HepG2 (cell line): ENCODE results near the gene CAVIN1. TPM values are rescaled to one million over a fixed set of nuclear protein-coding genes. Genes with fewer than 3 reads are reported as not detected.

Experiments used
- EP300 ChIP-seq, 3 experiments: sonication (generic) in 1 of 3; formaldehyde crosslinking in 1 of 3; IDR thresholded peaks; 2 replicates each; pipeline versions ENCODE4 v1.5.1 to v1.6.1; 2011 to 2020; ENCODE audit warnings: low read depth in 2 of 3, low read length in 2 of 3, borderline replicate concordance in 1 of 3, improper control_type of control experiment in 1 of 3, mild to moderate bottlenecking in 1 of 3, missing genetic modification reagents in 1 of 3, moderate library complexity in 1 of 3
- FLYWCH1 ChIP-seq: sonication (generic); formaldehyde crosslinking; IDR thresholded peaks from 2 replicates; pipeline ENCODE4 v1.8.1; 2023; ENCODE audit warnings: mild to moderate bottlenecking, missing genetic modification reagents
- HNRNPK ChIP-seq: fragments of 200-400 bp; formaldehyde crosslinking; IDR thresholded peaks from 2 replicates; pipeline ENCODE4 v1.6.1; 2018; ENCODE audit warnings: low read length, low read depth, moderate library complexity, mild to moderate bottlenecking; ENCODE audit not compliant: poor library complexity, severe bottlenecking
- KLF15 ChIP-seq: sonication (generic); formaldehyde crosslinking; IDR thresholded peaks from 2 replicates; pipeline ENCODE4 v1.8.1; 2023; ENCODE audit warnings: borderline replicate concordance, mild to moderate bottlenecking, inconsistent platforms, missing genetic modification reagents, mixed read lengths
- MIER2 ChIP-seq: IDR thresholded peaks from 2 replicates; pipeline ENCODE4 v1.6.1; 2016; ENCODE audit warnings: missing biosample characterization, missing genetic modification reagents
- MXD4 ChIP-seq: IDR thresholded peaks from 2 replicates; pipeline ENCODE4 v1.6.1; 2016; ENCODE audit warnings: mild to moderate bottlenecking, missing biosample characterization, missing genetic modification reagents
- NR0B2 ChIP-seq: sonication (generic); formaldehyde crosslinking; IDR thresholded peaks from 2 replicates; pipeline ENCODE4 v1.4.0; 2020; ENCODE audit warnings: mild to moderate bottlenecking, missing genetic modification reagents
- RBFOX2 ChIP-seq: fragments of 200-400 bp; formaldehyde crosslinking; IDR thresholded peaks from 2 replicates; pipeline ENCODE4 v1.6.1; 2017; ENCODE audit warnings: low read depth, mild to moderate bottlenecking, low read length
- SMYD3 ChIP-seq: sonication (generic); formaldehyde crosslinking; IDR thresholded peaks from 2 replicates; pipeline ENCODE4 v1.8.1; 2023; ENCODE audit warnings: mild to moderate bottlenecking, missing genetic modification reagents
- STAT5B ChIP-seq: sonication (generic); formaldehyde crosslinking; IDR thresholded peaks from 2 replicates; pipeline ENCODE4 v1.4.0; 2020; ENCODE audit warnings: missing genetic modification reagents
- ZFP36L2 ChIP-seq: sonication (generic); formaldehyde crosslinking; IDR thresholded peaks from 2 replicates; pipeline ENCODE4 v1.4.0; 2020; ENCODE audit warnings: missing genetic modification reagents
- ZFP62 ChIP-seq: sonication (generic); formaldehyde crosslinking; IDR thresholded peaks from 2 replicates; pipeline ENCODE4 v1.4.0; 2020; ENCODE audit warnings: missing genetic modification reagents
- ZMYM4 ChIP-seq: sonication (generic); formaldehyde crosslinking; IDR thresholded peaks from 2 replicates; pipeline ENCODE4 v1.8.1; 2023; ENCODE audit warnings: mild to moderate bottlenecking, missing genetic modification reagents
- ZNF256 ChIP-seq: sonication (generic); formaldehyde crosslinking; conservative IDR thresholded peaks from 2 replicates; pipeline ENCODE4 v1.4.0; 2020; ENCODE audit warnings: missing genetic modification reagents
- ZNF274 ChIP-seq: sonication (generic); formaldehyde crosslinking; IDR thresholded peaks from 2 replicates; pipeline ENCODE4 v1.5.1; 2020; ENCODE audit warnings: mild to moderate bottlenecking, missing genetic modification reagents
- ZNF550 ChIP-seq: sonication (generic); formaldehyde crosslinking; IDR thresholded peaks from 2 replicates; pipeline ENCODE4 v1.4.0; 2020; ENCODE audit warnings: mild to moderate bottlenecking, missing genetic modification reagents, borderline replicate concordance
- ZNF558 ChIP-seq: sonication (generic); formaldehyde crosslinking; IDR thresholded peaks from 2 replicates; pipeline ENCODE4 v1.9.0; 2022; ENCODE audit warnings: mild to moderate bottlenecking, missing genetic modification reagents, borderline replicate concordance
- ZNF564 ChIP-seq: sonication (generic); formaldehyde crosslinking; IDR thresholded peaks from 2 replicates; pipeline ENCODE4 v1.8.1; 2023; ENCODE audit warnings: mild to moderate bottlenecking, missing genetic modification reagents
- ZNF598 ChIP-seq: sonication (generic); formaldehyde crosslinking; IDR thresholded peaks from 2 replicates; pipeline ENCODE4 v1.5.1; 2020; ENCODE audit warnings: mild to moderate bottlenecking, missing genetic modification reagents, borderline replicate concordance
- ZNF720 ChIP-seq: sonication (generic); formaldehyde crosslinking; IDR thresholded peaks from 2 replicates; pipeline ENCODE4 v1.4.0; 2020; ENCODE audit warnings: missing genetic modification reagents
- polyA plus RNA-seq, 8 experiments: library from polyadenylated mRNA; depleted of rRNA in 3 of 8; stranded (reverse) in 7 of 8; unstranded in 1 of 8; fragments of >200 nt; fragmentation: Illumina TruSeq in 4 of 8; extraction: Trizol in 4 of 8; gene quantifications; 2 replicates each; pipeline versions ENCODE4 v1.2.1 to v1.2.3, GENCODE V29; 2011 to 2016; ENCODE audit warnings: low read depth in 4 of 8, missing spikeins in 1 of 8, mixed read lengths in 1 of 8; ENCODE audit not compliant: insufficient read depth in 1 of 8
- total RNA-seq, 5 experiments: library from RNA; depleted of rRNA; stranded (reverse); fragments of >200 nt; fragmentation: Illumina TruSeq; extraction: Trizol; gene quantifications; 2 replicates each; pipeline ENCODE4 v1.2.3, GENCODE V29; 2016; ENCODE audit warnings: low read depth in 1 of 5
- TF ChIP-seq, protein P1 (sequence below): IDR thresholded peaks from 2 replicates; pipeline ENCODE4 v1.6.1; 2016; ENCODE audit warnings: control low read depth
- TF ChIP-seq, protein P2 (sequence below): sonication (generic); formaldehyde crosslinking; IDR thresholded peaks from 2 replicates; pipeline ENCODE4 v1.4.0; 2020; ENCODE audit warnings: low read depth, mild to moderate bottlenecking, missing genetic modification reagents
- TF ChIP-seq, protein P3 (sequence below): sonication (generic); formaldehyde crosslinking; IDR thresholded peaks from 2 replicates; pipeline ENCODE4 v1.5.0; 2020; ENCODE audit warnings: missing genetic modification reagents, mild to moderate bottlenecking, borderline replicate concordance
- TF ChIP-seq, protein P4 (sequence below): sonication (generic); formaldehyde crosslinking; IDR thresholded peaks from 2 replicates; pipeline ENCODE4 v1.4.0; 2020; ENCODE audit warnings: missing genetic modification reagents

CAVIN1 gene
- total and polyA plus RNA-seq, 2 of the 13 experiments (the other 11 are each of a cell fraction or from before 2014, with no cell fraction given), result 15.9 to 25.5 TPM

GRCh38 chr17:42422958-42423712 lies at the start of gene CAVIN1 (continued):
- TF ChIP-seq ZNF598 (CRISPR knock-in tag), result peak; percentile 66; the same call in 1 of the 2 replicates
- peak; percentile 87; the same call in 1 of the 2 replicates for TF ChIP-seq ZNF256 (CRISPR knock-in tag)
- TF ChIP-seq ZNF550 (CRISPR knock-in tag), result peak; percentile 32; the same call in 1 of the 2 replicates
- TF ChIP-seq STAT5B (CRISPR knock-in tag), result no peak
- no peak for TF ChIP-seq ZNF720 (CRISPR knock-in tag)
- TF ChIP-seq, protein P1, sequence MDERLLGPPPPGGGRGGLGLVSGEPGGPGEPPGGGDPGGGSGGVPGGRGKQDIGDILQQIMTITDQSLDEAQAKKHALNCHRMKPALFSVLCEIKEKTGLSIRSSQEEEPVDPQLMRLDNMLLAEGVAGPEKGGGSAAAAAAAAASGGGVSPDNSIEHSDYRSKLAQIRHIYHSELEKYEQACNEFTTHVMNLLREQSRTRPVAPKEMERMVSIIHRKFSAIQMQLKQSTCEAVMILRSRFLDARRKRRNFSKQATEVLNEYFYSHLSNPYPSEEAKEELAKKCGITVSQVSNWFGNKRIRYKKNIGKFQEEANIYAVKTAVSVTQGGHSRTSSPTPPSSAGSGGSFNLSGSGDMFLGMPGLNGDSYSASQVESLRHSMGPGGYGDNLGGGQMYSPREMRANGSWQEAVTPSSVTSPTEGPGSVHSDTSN (CRISPR knock-in tag), result no peak
- TF ChIP-seq HNRNPK, result peak; percentile 7
- TF ChIP-seq KLF15 (CRISPR knock-in tag), result peak; percentile 33; the same call in 1 of the 2 replicates
- TF ChIP-seq MXD4, result peak; percentile 39; the same call in 1 of the 2 replicates
- no peak for TF ChIP-seq SMYD3
- TF ChIP-seq, protein P2, sequence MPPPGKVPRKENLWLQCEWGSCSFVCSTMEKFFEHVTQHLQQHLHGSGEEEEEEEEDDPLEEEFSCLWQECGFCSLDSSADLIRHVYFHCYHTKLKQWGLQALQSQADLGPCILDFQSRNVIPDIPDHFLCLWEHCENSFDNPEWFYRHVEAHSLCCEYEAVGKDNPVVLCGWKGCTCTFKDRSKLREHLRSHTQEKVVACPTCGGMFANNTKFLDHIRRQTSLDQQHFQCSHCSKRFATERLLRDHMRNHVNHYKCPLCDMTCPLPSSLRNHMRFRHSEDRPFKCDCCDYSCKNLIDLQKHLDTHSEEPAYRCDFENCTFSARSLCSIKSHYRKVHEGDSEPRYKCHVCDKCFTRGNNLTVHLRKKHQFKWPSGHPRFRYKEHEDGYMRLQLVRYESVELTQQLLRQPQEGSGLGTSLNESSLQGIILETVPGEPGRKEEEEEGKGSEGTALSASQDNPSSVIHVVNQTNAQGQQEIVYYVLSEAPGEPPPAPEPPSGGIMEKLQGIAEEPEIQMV (CRISPR knock-in tag), result no peak
- no peak for TF ChIP-seq FLYWCH1 (CRISPR knock-in tag)
- TF ChIP-seq ZFP62, result no peak
- TF ChIP-seq ZMYM4 (CRISPR knock-in tag), result peak; percentile 59
- 0 out of 2 replicates have a peak, but pooled peaks have one; percentile 60 for TF ChIP-seq ZNF274
- TF ChIP-seq EP300 (IDR thresholded peaks at IDR 0.05; ENCODE audit: low read depth in 2 of 2, low read length in 2 of 2), result 0 out of 4 replicates have a peak, but pooled peaks of 1 of the 2 experiments have one; percentile 28
- TF ChIP-seq EP300 (CRISPR knock-in tag; IDR thresholded peaks at IDR 0.05; ENCODE audit: borderline replicate concordance), result no peak
- TF ChIP-seq, protein P3, sequence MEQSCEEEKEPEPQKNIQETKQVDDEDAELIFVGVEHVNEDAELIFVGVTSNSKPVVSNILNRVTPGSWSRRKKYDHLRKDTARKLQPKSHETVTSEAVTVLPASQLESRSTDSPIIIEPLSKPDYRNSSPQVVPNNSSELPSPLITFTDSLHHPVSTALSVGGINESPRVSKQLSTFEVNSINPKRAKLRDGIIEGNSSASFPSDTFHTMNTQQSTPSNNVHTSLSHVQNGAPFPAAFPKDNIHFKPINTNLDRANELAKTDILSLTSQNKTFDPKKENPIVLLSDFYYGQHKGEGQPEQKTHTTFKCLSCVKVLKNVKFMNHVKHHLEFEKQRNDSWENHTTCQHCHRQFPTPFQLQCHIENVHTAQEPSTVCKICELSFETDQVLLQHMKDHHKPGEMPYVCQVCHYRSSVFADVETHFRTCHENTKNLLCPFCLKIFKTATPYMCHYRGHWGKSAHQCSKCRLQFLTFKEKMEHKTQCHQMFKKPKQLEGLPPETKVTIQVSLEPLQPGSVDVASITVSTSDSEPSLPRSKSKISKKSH (CRISPR knock-in tag), result peak; percentile 77; the same call in 1 of the 2 replicates
- TF ChIP-seq ZNF564 (CRISPR knock-in tag), result 0 out of 2 replicates have a peak, but pooled peaks have one; percentile 41
- 0 out of 2 replicates have a peak, but pooled peaks have one; percentile 24 for TF ChIP-seq MIER2
- TF ChIP-seq ZNF558 (CRISPR knock-in tag), result peak; percentile 53; the same call in 1 of the 2 replicates
- TF ChIP-seq RBFOX2, result peak; percentile 92
- TF ChIP-seq NR0B2 (CRISPR knock-in tag), result no peak
- TF ChIP-seq, protein P4, sequence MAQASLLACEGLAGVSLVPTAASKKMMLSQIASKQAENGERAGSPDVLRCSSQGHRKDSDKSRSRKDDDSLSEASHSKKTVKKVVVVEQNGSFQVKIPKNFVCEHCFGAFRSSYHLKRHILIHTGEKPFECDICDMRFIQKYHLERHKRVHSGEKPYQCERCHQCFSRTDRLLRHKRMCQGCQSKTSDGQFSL (CRISPR knock-in tag), result 0 out of 2 replicates have a peak, but pooled peaks have one; percentile 56
- no peak for TF ChIP-seq ZFP36L2
